ENCODE results near the gene ANKRD33. TPM values are rescaled to one million over a fixed set of nuclear protein-coding genes. Genes with fewer than 3 reads are reported as not detected.
A peak's percentile ranks its signal among the peaks of the same experiment; 100 is the strongest.

Gene ANKRD33
- total RNA-seq, 3 donors from 2014 or later (not counting 1 experiment from before 2014, with no cell fraction given), result not detected

DNA sequence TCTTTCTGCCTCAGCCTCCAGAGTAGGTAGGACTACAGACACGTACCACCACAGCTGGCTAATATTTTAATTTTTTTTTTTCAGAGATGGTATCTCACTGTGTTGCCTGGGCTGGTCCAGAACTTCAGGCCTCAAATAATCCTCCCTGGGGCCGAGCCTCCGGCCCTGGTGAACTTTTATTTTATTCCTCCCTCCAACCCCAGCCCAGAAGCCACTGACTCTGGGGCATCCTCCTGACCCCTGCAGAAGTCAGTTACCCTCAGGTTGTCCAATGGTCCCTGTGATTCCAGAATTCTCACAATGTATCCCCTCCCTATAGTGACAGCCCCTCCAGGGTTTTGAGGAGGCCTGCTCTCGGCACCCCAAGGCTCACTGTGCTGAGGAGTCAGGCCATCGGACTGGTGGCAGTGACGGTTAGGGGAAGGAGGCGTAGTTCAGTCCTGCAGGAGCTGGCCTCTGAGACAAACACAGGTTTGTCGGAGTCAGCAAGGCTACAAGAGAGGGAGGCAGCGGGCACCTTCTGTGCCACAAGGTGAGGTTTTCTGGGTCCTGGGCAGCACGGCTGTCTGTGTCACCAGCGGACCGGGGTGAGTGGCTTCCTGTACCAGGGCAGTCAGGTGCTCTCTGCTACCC, 20.0 kb upstream of the ANKRD33 start:
- Histone ChIP-seq H3K9me3 (ENCODE audit: control insufficient read depth, insufficient read depth, low read length) (no peaks in the 10 kb centered on the region), H3K4me3 (ENCODE audit: low read length) (no peak overlapping the region), H3K36me3 (ENCODE audit: control insufficient read depth, insufficient read depth, low read length) (no peaks in the 10 kb centered on the region), H3K27ac (ENCODE audit: low read length) (no peak overlapping the region), H3K27me3 (ENCODE audit: control insufficient read depth, insufficient read depth, low read length) (peaks cover 40% of the 10 kb centered on the region), H3K4me1 (ENCODE audit: control insufficient read depth, insufficient read depth, low read length) (peaks cover 32% of the 10 kb centered on the region)
- H3K27ac Mint-ChIP-seq, result no peak overlapping the region
- DNase-seq (no peak), ATAC-seq (no peak)
- no peaks in the 10 kb centered on the region for H3K9me3 Mint-ChIP-seq
- intact Hi-C loops (cut with micrococcal nuclease), result no loop called here
- peaks cover 54 to 71% of the 10 kb centered on the region in 2 donors for H3K27me3 Mint-ChIP-seq (ENCODE audit: low read depth in 2 of 2)
- H3K36me3 Mint-ChIP-seq, result no peaks in the 10 kb centered on the region
- 82% methylated on average over 12 of the region's 12 CpGs for WGBS (ENCODE audit: insufficient coverage)
- H3K4me3 Mint-ChIP-seq, result peak overlapping the region; percentile 25
- H3K4me1 Mint-ChIP-seq, result peaks cover 0 to 23% of the 10 kb centered on the region in 2 donors
- TF ChIP-seq, protein P1, sequence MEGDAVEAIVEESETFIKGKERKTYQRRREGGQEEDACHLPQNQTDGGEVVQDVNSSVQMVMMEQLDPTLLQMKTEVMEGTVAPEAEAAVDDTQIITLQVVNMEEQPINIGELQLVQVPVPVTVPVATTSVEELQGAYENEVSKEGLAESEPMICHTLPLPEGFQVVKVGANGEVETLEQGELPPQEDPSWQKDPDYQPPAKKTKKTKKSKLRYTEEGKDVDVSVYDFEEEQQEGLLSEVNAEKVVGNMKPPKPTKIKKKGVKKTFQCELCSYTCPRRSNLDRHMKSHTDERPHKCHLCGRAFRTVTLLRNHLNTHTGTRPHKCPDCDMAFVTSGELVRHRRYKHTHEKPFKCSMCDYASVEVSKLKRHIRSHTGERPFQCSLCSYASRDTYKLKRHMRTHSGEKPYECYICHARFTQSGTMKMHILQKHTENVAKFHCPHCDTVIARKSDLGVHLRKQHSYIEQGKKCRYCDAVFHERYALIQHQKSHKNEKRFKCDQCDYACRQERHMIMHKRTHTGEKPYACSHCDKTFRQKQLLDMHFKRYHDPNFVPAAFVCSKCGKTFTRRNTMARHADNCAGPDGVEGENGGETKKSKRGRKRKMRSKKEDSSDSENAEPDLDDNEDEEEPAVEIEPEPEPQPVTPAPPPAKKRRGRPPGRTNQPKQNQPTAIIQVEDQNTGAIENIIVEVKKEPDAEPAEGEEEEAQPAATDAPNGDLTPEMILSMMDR (IDR thresholded peaks at IDR 0.05), result no peak

DNA sequence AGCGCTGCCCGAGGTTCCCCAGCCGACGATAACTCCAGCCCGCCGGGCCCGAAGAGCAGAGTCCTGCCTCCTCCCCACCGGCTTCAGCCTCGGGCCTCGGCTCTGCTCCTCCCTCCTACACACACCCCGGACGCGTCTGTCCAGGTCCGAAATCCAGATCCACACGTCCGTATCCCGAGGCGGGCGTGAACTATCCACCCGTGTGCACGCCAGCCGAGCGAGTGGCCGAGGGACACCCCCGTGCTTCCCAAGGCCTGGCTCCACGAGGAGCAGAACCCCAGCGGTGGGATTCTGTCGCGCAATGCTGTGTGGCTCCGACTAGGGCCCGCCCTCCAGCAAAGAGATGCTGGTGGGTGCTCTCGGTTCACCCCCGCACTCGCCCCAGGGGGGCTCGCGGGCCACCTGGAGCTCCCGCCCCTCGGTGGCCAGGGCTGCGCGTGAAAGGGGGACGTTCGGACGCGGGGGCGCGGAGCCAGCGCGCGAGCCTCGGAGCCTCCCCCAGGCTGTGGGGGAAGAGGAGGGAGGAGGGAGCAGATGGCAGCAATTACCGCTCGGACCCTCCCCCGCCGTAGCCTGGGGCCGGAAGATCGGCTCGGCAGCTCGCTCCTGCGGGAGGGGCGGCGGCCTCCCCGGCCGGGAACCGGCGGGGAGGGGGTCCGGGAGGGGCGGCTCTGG, 18.9 kb upstream of the ANKRD33 start:
- Histone ChIP-seq H3K4me3 (ENCODE audit: low read length) (no peak overlapping the region), H3K27me3 (ENCODE audit: control insufficient read depth, insufficient read depth, low read length) (peaks cover 35% of the 10 kb centered on the region), H3K9me3 (ENCODE audit: control insufficient read depth, insufficient read depth, low read length) (no peaks in the 10 kb centered on the region), H3K36me3 (ENCODE audit: control insufficient read depth, insufficient read depth, low read length) (no peaks in the 10 kb centered on the region), H3K4me1 (ENCODE audit: control insufficient read depth, insufficient read depth, low read length) (peaks cover 27% of the 10 kb centered on the region), H3K27ac (ENCODE audit: low read length) (no peak overlapping the region)
- Mint-ChIP-seq H3K4me1 (peaks cover 0 to 17% of the 10 kb centered on the region in 2 donors), H3K36me3 (no peaks in the 10 kb centered on the region), H3K4me3 (peak overlapping the region; percentile 47), H3K27me3 (ENCODE audit: low read depth in 2 of 2) (peaks cover 48 to 66% of the 10 kb centered on the region in 2 donors), H3K27ac (no peak overlapping the region), H3K9me3 (no peaks in the 10 kb centered on the region)
- TF ChIP-seq, protein P1 (IDR thresholded peaks at IDR 0.05), result no peak
- peak in 2 of 3 donors; percentile 12 to 22 for ATAC-seq
- DNase-seq, result no peak
- intact Hi-C loops (cut with micrococcal nuclease), result no loop called here
- WGBS (ENCODE audit: insufficient coverage), result 11% methylated on average over 67 of the region's 67 CpGs

- DNase-seq, result no peak
- H3K4me3 ChIP-seq (ENCODE audit: low read length), result no peak overlapping the region
- H3K4me1 ChIP-seq (ENCODE audit: control insufficient read depth, insufficient read depth, low read length), result peaks cover 22% of the 10 kb centered on the region
- intact Hi-C loops (cut with micrococcal nuclease), result no loop called here
- 36% methylated on average over 20 of the region's 20 CpGs for WGBS (ENCODE audit: insufficient coverage)
- no peak overlapping the region for H3K27ac Mint-ChIP-seq
- no peak for ATAC-seq
- H3K27me3 Mint-ChIP-seq (ENCODE audit: low read depth in 2 of 2), result peaks cover 48 to 66% of the 10 kb centered on the region in 2 donors
- peaks cover 29% of the 10 kb centered on the region for H3K27me3 ChIP-seq (ENCODE audit: control insufficient read depth, insufficient read depth, low read length)
- no peaks in the 10 kb centered on the region for H3K9me3 ChIP-seq (ENCODE audit: control insufficient read depth, insufficient read depth, low read length)
- TF ChIP-seq, protein P1 (IDR thresholded peaks at IDR 0.05), result no peak
- H3K9me3 Mint-ChIP-seq, result no peaks in the 10 kb centered on the region
- no peaks in the 10 kb centered on the region for H3K36me3 ChIP-seq (ENCODE audit: control insufficient read depth, insufficient read depth, low read length)
- no peak overlapping the region for H3K4me3 Mint-ChIP-seq
- H3K36me3 Mint-ChIP-seq, result no peaks in the 10 kb centered on the region
- peaks cover 0 to 17% of the 10 kb centered on the region in 2 donors for H3K4me1 Mint-ChIP-seq
- H3K27ac ChIP-seq (ENCODE audit: low read length), result no peak overlapping the region
These were observed 18.4 kb upstream of the ANKRD33 start for GRCh38 chr12:51869496-51869865.

Measured in natural killer cell (primary cell).